ENCODE data around the gene SEC22A.

SEC22A gene

GRCh38 chr3:123161167-123161566, 40.6 kb upstream of the SEC22A start:
- peak; percentile 19 for TF ChIP-seq CTCF (conservative IDR thresholded peaks at IDR 0.05; ENCODE audit: low read depth, low read length)
- no peak overlapping the region for H3K4me3 ChIP-seq (ENCODE audit: low read depth, low read length)
- no peak for DNase-seq (ENCODE audit: low read depth)

DNA sequence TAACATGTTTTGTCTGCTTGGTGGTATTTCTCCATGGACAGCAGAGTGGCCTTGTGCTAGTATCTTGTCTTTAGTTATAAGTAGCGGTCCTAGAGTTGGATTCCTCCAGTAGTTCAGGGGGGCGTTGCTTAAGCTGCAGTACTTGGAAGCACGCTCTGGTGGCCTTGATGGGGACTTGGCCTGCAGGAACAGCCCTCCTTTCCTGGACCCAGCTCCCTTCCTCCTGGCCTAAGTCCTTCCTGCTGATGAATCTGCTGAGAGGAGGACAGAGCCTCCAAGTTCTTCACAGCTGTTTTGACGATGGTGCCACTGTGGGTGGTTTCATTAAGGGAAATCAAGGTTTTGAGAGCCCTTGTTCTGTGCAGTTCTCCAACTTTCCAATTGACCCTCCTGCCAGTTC, 38.6 kb upstream of the SEC22A start:
- no peak overlapping the region for H3K4me3 ChIP-seq (ENCODE audit: low read depth, low read length)
- TF ChIP-seq CTCF (conservative IDR thresholded peaks at IDR 0.05; ENCODE audit: low read depth, low read length): no peak
- no peak for DNase-seq (ENCODE audit: low read depth)

DNA sequence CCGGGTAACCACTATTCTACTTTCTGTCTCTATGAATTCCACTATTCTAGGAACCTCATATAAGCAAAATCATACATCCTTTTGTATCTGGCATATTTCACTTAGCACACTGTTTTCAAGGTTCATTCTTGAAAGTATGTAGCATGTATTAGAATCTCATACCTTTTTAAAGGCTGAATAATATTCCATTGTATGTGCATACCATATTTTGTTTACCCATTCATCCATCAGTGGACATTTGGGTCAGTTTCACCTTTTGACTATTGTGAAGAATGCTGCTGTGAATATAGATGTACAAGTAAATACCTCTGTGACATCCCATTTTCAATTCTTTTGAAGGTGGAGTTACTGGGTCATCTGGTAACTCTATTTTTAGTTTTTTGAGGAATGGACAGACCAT, 36.6 kb upstream of the SEC22A start:
- no peak for DNase-seq (ENCODE audit: low read depth)
- no peak for TF ChIP-seq CTCF (conservative IDR thresholded peaks at IDR 0.05; ENCODE audit: low read depth, low read length)
- no peak overlapping the region for H3K4me3 ChIP-seq (ENCODE audit: low read depth, low read length)

GRCh38 chr3:123167686-123168085, 34.1 kb upstream of the SEC22A start:
- DNase-seq (ENCODE audit: low read depth): no peak
- no peak overlapping the region for H3K4me3 ChIP-seq (ENCODE audit: low read depth, low read length)
- TF ChIP-seq CTCF (conservative IDR thresholded peaks at IDR 0.05; ENCODE audit: low read depth, low read length): no peak

- no peak for DNase-seq (ENCODE audit: low read depth)
- H3K4me3 ChIP-seq (ENCODE audit: low read depth, low read length): no peak overlapping the region
- TF ChIP-seq CTCF (conservative IDR thresholded peaks at IDR 0.05; ENCODE audit: low read depth, low read length): no peak
Measured at GRCh38 chr3:123168122-123168521, 33.6 kb upstream of the SEC22A start.

- no peak for TF ChIP-seq CTCF (conservative IDR thresholded peaks at IDR 0.05; ENCODE audit: low read depth, low read length)
- no peak for DNase-seq (ENCODE audit: low read depth)
- H3K4me3 ChIP-seq (ENCODE audit: low read depth, low read length): no peak overlapping the region
Measured at GRCh38 chr3:123168605-123169004, 33.1 kb upstream of the SEC22A start.

- H3K4me3 ChIP-seq (ENCODE audit: low read depth, low read length): no peak overlapping the region
- peak; percentile 4 for DNase-seq (ENCODE audit: low read depth)
- no peak for TF ChIP-seq CTCF (conservative IDR thresholded peaks at IDR 0.05; ENCODE audit: low read depth, low read length)
Measured at GRCh38 chr3:123169492-123169929, 32.2 kb upstream of the SEC22A start.

Measured in choroid plexus epithelial cell (primary cell).